OCI-LY1 (cell line): Measurements from ENCODE around the gene ADGRL1.
"Not testable (repeated sequence)": the region's sequence is repeated elsewhere in the genome, so short reads cannot be mapped to it uniquely, and the experiment has no call there.

Experiments used
- CTCF ChIP-seq: fragments of 200-600 bp; sonication (generic), shearing (Covaris generic); IDR thresholded peaks from 2 replicates; pipeline ENCODE4 v1.5.1; 2017; ENCODE audit warnings: mild to moderate bottlenecking, antibody characterized with exemption, low read length, moderate library complexity, mixed read lengths
- EZH2 ChIP-seq: fragments of 200-600 bp; sonication (generic), shearing (Covaris generic); IDR thresholded peaks from 2 replicates; pipeline ENCODE4 v1.8.0; 2017; ENCODE audit warnings: borderline replicate concordance, mixed run types, mild to moderate bottlenecking, antibody characterized with exemption, low read length, moderate library complexity, mixed read lengths

- TF ChIP-seq EZH2, CTCF: not testable (repeated sequence)
Measured at GRCh38 chr19:14197288-14197687, 8.7 kb downstream of the ADGRL1 start.
